DMS153 (cell line): ENCODE measurements around the gene GCFC2.
"Not testable (repeated sequence)": the region's sequence is repeated elsewhere in the genome, so short reads cannot be mapped to it uniquely, and the experiment has no call there.

Source experiments
- DNase-seq: peaks from one replicate; lab custom pipeline; 2025; lab: John Stamatoyannopoulos, UW

GCFC2 gene

GRCh38 chr2:75710577-75711253 is at the start of gene GCFC2:
Gene GCFC2, minus strand, starts transcription at chr2:75710915. Its CDS starts 60 bp downstream, at chr2:75710855.
- DNase-seq = peak; percentile 76

DNA sequence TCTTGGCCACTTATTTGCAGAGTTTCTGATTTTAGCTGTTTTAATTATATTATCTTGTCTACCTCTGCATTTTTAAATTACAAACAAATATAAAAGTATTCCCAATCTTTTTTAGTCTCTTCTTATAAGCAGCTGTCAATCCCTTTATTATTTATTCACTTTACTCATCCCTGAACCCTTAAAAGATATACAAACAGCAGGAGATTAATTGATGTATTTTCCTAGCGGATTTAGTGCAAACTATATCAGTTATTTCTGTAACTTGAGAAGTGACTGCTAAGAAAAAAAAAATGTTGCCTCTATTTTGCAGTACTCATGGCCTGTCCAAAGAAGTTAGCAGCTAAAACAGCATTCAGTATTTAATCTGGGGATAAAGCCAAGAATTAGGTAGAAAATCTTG is 42.1 kb upstream of the GCFC2 start:
- DNase-seq = no peak

DNA sequence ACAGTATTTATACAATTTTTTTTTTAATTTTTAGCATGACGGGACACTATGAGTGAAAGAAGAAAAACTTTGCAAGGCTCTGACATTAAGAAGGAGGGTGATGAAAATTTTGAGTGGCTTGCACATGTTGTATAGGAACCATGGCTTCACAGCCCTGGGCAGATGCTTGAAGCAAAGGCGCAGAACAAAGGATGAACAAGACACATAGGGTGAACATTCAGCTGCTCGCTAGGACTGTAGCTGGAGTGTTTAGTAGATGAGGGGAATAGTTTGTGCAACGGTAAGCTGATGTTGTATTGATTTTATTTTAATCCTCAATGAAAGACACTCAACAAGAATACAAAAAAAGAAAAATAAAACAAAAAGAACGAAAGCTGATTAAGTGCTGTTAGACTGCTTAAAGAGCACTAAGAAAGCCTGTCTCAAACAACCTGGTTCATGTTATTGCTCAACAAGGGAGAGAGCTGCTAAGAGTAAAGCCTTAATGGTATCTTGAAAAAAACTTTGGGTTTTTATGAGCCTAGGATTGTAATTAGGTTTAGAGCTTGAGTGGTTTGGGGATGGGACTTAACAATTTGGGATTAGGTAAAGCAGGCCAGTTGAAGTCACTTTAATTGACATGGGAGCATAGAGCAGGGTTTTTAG is 41.2 kb upstream of the GCFC2 start:
- no peak for DNase-seq

- no peak for DNase-seq
These were observed 40.6 kb upstream of the GCFC2 start for GRCh38 chr2:75751360-75751759.

GRCh38 chr2:75737961-75738360 is 27.2 kb upstream of the GCFC2 start:
- no peak for DNase-seq

- DNase-seq = no peak
These were observed 25.6 kb upstream of the GCFC2 start for GRCh38 chr2:75736276-75736675.

DNA sequence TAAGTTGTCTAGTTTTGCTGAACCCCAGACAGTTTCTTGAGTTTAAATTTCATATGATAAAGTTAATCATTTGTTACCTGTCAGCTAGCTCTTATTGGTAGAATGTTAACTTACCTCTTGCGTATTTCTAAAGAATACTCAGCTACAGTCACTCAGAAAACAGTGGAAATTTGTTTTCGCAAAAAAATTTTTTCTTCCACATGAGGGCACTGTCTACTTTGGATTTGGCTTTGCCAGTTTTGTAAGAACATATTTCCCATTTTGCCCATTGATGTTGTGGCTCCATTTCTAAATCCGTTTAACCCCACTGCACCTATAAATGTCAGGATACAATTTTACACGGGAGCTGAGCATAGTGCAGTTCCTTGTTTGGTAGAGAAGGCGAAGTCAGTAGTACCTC is 19.1 kb upstream of the GCFC2 start:
- DNase-seq = no peak

- no peak for DNase-seq
These were observed 18.1 kb upstream of the GCFC2 start for GRCh38 chr2:75728614-75729419.

DNA sequence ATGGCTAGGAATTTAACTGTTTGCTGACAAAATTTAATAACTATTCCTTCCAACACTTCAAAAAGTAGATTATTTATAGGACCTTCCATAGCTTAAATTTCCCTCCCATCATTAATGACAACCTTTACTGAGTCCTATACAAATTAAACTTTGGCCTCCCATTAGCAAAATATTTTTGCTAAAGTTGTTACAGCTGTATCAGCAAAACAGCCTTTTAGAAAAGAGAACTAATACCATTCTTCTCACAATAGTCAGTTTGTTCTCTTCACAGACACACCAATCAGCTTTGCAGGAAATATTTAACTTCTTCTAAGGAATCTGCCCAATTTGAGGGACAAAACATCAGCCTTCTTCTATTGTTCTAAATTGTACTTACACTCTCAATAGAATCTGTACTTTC is 12.0 kb upstream of the GCFC2 start:
- no peak for DNase-seq

- no peak for DNase-seq
These were observed 9.8 kb upstream of the GCFC2 start for GRCh38 chr2:75720525-75720924.

- DNase-seq = no peak
These were observed 8.9 kb upstream of the GCFC2 start for GRCh38 chr2:75719616-75720015.

GRCh38 chr2:75716406-75716805 is 5.7 kb upstream of the GCFC2 start:
- DNase-seq = no peak

DNA sequence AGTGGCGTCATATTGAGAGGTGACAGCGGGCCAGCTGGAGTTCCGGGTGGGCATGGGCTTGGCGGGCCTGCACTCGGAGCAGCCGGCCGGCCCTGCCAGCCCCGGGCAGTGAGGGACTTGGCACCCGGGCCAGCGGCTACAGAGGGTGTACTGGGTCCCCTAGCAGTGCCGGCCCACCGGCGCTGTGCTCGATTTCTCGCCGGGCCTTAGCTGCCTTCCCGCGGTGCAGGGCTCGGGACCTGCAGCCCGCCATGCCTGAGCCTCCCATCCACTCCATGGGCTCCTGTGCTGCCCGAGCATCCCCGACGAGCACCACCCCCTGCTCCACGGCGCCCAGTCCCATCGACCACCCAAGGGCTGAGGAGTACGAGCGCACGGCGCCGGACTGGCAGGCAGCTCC is 875 bp upstream of the GCFC2 start:
- DNase-seq = not testable (repeated sequence)

DNA sequence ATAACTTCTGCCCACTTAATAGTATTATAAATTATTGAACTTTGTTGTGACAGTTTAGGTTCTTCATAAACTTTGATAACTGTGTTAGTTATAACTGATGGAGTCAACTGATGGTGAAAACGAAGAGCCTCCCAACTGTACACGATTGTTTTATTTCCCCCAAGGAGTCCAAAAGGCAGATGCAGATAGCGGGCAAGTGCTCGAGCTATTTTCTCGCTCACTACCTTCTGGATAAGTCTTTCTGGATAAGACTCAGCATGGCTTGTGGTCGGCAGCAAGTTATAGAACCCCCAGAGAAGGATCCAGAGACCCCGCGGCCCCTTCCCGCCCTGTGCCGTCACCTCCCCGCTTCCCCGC is 517 bp downstream of the GCFC2 start:
- DNase-seq = no peak

- no peak for DNase-seq
These were observed 1.4 kb downstream of the GCFC2 start for GRCh38 chr2:75709297-75709696.

DNA sequence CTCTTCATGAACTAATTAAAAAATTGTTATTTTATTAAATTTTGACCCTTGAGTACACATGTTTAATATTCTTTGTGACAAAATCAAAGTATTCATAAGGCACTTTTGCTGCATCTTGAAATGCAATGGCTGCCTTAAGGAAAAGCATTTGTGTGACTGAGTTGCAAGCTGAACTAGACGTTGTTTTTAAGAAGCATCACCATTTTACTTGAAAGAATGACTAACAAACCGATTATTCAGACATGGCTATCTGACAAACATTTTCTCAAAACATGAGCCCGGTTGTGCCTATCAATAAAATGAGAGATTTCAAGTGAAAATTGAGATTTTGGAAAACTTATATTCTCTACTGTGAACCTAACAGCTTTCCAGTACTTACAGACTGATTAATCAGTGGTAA is 2.8 kb downstream of the GCFC2 start:
- no peak for DNase-seq

- no peak for DNase-seq
These were observed 4.8 kb downstream of the GCFC2 start for GRCh38 chr2:75705921-75706320.

GRCh38 chr2:75703589-75704287 is 7.0 kb downstream of the GCFC2 start:
- DNase-seq = no peak

GRCh38 chr2:75702593-75702992 is 8.1 kb downstream of the GCFC2 start:
- DNase-seq = no peak

- no peak for DNase-seq
These were observed 11.8 kb downstream of the GCFC2 start for GRCh38 chr2:75698918-75699317.

DNA sequence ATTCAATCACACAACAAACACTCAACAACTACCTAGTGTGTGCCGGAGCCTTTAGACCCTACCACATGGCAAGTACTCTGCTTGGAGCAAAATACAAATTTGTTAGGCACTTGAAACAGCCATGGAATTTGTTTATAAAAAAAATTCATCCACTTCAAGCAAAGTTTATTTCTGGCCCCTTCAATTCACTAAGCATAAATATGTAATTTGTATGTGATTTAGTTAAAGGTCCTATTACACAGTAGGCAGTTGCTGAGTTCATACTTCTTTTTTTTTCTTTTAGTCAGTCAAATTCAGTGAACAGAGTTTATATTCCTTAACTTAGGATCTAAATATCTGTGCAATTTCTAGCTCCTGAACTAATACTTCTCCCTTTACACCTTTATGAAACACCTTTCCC is 22.5 kb downstream of the GCFC2 start:
- DNase-seq = no peak

DNA sequence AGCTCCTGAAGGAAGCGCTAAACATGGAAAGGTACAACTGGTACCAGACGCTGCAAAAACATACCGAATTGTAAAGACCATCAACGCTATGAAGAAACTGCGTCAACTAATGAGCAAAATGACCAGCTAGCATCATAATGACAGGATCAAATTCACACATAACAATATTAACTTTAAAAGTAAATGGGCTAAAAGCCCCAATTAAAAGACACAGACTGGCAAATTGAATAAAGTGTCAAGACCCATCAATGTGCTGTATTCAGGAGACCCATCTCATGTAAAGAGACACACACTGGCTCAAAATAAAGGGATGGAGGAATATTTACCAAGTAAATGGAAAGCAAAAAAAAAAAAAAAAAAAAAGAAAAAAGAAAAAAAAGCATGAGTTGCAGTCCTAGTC is 27.3 kb downstream of the GCFC2 start:
- not testable (repeated sequence) for DNase-seq

DNA sequence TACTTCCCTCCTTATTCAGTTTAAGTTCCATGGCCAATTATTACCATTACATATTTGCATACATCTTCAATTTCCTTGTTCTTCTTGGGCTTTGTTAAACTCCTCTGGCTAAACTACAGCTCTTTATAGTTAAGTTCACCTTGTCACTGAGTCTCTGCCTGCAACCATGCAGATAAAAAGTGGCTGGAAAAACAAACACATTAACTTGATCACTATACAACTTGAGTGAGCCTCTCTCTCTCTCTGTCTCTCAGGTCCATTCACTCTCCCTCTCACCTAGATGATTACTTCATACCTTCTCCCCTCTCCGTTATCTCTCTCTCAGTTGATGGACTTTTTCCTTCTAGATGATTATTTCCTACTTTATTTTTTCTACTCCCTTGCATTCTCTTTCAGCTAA is 30.3 kb downstream of the GCFC2 start:
- DNase-seq = no peak
